ENCODE data around the gene FAM131B. TPM values are rescaled to one million over a fixed set of nuclear protein-coding genes. Genes with fewer than 3 reads are reported as not detected.

FAM131B gene
- total and polyA plus RNA-seq, 12 donors = 0.10 to 1.7 (median 0.36) TPM

GRCh38 chr7:143337216-143337615, 25.3 kb downstream of the FAM131B start:
- H3K4me3 ChIP-seq = no peak overlapping the region
- H3K9me3 ChIP-seq (replicated peaks in 1 of 3) = no peaks in the 10 kb centered on the region
- no peaks in the 10 kb centered on the region for H3K4me1 ChIP-seq (replicated peaks in 1 of 2)
- intact Hi-C loops (cut with DNase I) = no loop called here
- no peak for TF ChIP-seq CTCF (IDR thresholded peaks at IDR 0.05)
- no peak for TF ChIP-seq POLR2A (IDR thresholded peaks at IDR 0.05)
- peaks cover 3% of the 10 kb centered on the region for H3K27me3 ChIP-seq
- no peaks in the 10 kb centered on the region for H3K36me3 ChIP-seq (replicated peaks in 1 of 2)
- H3K27ac ChIP-seq = no peak overlapping the region
- 76 to 84% (median 77%) methylated on average over 3 of the region's 3 CpGs for WGBS, 4 donors
- no peak for DNase-seq

DNA sequence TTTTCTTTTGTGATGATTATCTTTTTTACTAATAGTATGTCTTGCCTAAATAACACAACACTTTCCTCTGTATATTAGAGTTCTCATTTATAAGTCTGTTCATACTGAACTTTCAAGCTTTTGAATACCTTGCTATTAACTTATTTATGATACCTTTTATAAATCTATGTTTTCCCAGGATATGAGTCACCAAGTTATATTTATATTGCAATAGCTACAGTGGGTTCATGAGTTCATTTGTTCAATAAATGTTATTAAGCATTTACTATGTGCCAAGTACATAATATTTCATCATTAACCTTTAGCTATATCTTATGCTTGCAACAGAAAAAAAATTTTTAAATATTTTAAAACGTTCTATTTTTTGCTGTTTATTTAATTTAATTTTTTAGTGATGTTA, 28.3 kb downstream of the FAM131B start:
- no peak overlapping the region for H3K27ac ChIP-seq
- DNase-seq = no peak
- intact Hi-C loops (cut with DNase I) = no loop called here
- no peaks in the 10 kb centered on the region for H3K9me3 ChIP-seq (replicated peaks in 1 of 3)
- no peaks in the 10 kb centered on the region for H3K4me1 ChIP-seq (replicated peaks in 1 of 2)
- H3K36me3 ChIP-seq (replicated peaks in 1 of 2) = no peaks in the 10 kb centered on the region
- peaks cover 3% of the 10 kb centered on the region for H3K27me3 ChIP-seq
- 21 to 38% (median 26%) methylated on average over 1 of the region's 1 CpG for WGBS, 4 donors
- TF ChIP-seq POLR2A (IDR thresholded peaks at IDR 0.05) (no peak), CTCF (IDR thresholded peaks at IDR 0.05) (no peak)
- H3K4me3 ChIP-seq = no peak overlapping the region

DNA sequence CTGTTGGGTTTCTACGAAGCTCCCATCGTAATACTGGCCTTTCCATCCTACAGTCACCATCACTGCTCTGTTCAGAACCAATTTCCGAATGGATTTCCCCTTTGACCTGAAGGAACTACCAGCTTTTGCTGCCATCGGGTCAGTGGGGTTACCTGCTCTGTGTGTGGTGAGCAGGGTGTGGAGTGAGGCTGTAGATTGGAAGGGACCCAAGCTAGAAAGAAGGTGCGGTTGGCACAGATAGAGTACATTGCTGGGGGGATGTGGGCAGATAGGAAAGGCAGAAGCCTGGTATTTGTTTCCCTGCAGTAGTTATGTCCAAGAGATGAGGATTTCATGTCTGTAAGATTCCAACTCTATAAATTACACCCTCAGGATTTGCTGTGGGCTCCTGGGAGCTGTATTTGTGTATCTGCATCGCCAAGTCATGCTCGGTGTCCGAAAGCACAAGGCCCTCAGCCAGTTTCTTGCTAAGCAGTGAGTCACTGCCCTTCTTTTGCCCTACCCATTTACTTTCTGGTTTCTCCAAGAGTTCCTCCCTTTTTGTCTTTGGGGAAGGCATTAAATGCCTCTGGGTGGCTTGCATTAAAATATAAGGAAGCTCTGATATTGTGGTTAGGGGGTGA, 31.2 kb downstream of the FAM131B start:
- no peaks in the 10 kb centered on the region for H3K4me1 ChIP-seq (replicated peaks in 1 of 2)
- no peaks in the 10 kb centered on the region for H3K27me3 ChIP-seq
- H3K4me3 ChIP-seq = no peak overlapping the region
- no peaks in the 10 kb centered on the region for H3K9me3 ChIP-seq (replicated peaks in 1 of 3)
- peak in 2 of 7 donors; percentile 24 to 31 for DNase-seq
- H3K27ac ChIP-seq = no peak overlapping the region
- 69 to 84% (median 70%) methylated on average over 8 of the region's 8 CpGs for WGBS, 4 donors
- TF ChIP-seq POLR2A (IDR thresholded peaks at IDR 0.05) (no peak), CTCF (IDR thresholded peaks at IDR 0.05) (no peak)
- intact Hi-C loops (cut with DNase I) = no loop called here
- H3K36me3 ChIP-seq (replicated peaks in 1 of 2) = no peaks in the 10 kb centered on the region

GRCh38 chr7:143329471-143330170, 32.9 kb downstream of the FAM131B start:
- intact Hi-C loops (cut with DNase I) = no loop called here
- H3K4me1 ChIP-seq (replicated peaks in 1 of 2) = no peaks in the 10 kb centered on the region
- H3K4me3 ChIP-seq = no peak overlapping the region
- no peaks in the 10 kb centered on the region for H3K36me3 ChIP-seq (replicated peaks in 1 of 2)
- no peaks in the 10 kb centered on the region for H3K27me3 ChIP-seq
- no peaks in the 10 kb centered on the region for H3K9me3 ChIP-seq (replicated peaks in 1 of 3)
- WGBS, 4 donors = 86 to 89% (median 87%) methylated on average over 10 of the region's 10 CpGs
- TF ChIP-seq POLR2A (IDR thresholded peaks at IDR 0.05) = no peak
- TF ChIP-seq CTCF (IDR thresholded peaks at IDR 0.05) = no peak
- no peak for DNase-seq
- no peak overlapping the region for H3K27ac ChIP-seq

All from adrenal gland (tissue), 12 donors.